Measurements from ENCODE around the gene C22orf23. TPM values are rescaled to one million over a fixed set of nuclear protein-coding genes. Genes with fewer than 3 reads are reported as not detected.

C22orf23 gene
- total and polyA plus RNA-seq, 2 of the 4 experiments (the other 2 are of a cell fraction) = 0.39 to 0.54 TPM

DNA sequence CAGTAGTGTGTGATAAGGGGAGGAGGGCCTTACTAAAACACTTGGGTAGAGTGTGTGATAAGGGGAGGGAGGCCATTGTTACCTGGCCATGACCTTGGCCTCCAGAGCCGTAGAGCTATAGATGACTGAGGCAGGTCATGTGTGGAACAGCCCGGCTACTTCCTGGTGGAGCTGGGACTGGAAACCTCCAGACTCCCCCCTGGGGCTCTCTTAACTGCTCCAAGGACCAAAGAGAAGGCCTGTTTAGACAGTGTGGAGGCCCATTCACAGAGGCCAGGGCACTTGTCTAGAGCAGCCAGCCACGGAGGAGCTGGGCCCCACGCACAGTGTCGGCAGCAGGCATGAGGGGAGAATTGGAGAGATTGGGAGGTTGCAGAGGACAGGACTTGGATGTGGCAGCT, 59.8 kb downstream of the C22orf23 start:
- peaks cover 15% of the 10 kb centered on the region for H3K36me3 ChIP-seq (ENCODE audit: control insufficient read depth, insufficient read depth, low read length)
- no peak overlapping the region for H4K5ac ChIP-seq (ENCODE audit: low read depth, low read length)
- TF ChIP-seq RAD21 (IDR thresholded peaks at IDR 0.05; ENCODE audit: low read length) (no peak), BHLHE40 (IDR thresholded peaks at IDR 0.05; ENCODE audit: low read depth, low read length) (no peak), SMC3 (IDR thresholded peaks at IDR 0.05; ENCODE audit: low read depth, low read length) (no peak), MAFK (IDR thresholded peaks at IDR 0.05; ENCODE audit: low read depth, low read length) (no peak), CEBPB (IDR thresholded peaks at IDR 0.05; ENCODE audit: low read depth, low read length) (no peak), CHD1 (IDR thresholded peaks at IDR 0.05; ENCODE audit: low read depth, low read length) (no peak), FOS (IDR thresholded peaks at IDR 0.05; ENCODE audit: low read depth, low read length) (no peak), POLR2A (IDR thresholded peaks at IDR 0.05; ENCODE audit: low read depth, low read length) (no peak), RFX5 (IDR thresholded peaks at IDR 0.05; ENCODE audit: low read depth, low read length) (no peak), NFE2L2 (IDR thresholded peaks at IDR 0.05; ENCODE audit: low read depth, low read length) (no peak), MXI1 (IDR thresholded peaks at IDR 0.05; ENCODE audit: borderline replicate concordance, low read depth, low read length) (no peak)
- TF ChIP-seq, protein P1, sequence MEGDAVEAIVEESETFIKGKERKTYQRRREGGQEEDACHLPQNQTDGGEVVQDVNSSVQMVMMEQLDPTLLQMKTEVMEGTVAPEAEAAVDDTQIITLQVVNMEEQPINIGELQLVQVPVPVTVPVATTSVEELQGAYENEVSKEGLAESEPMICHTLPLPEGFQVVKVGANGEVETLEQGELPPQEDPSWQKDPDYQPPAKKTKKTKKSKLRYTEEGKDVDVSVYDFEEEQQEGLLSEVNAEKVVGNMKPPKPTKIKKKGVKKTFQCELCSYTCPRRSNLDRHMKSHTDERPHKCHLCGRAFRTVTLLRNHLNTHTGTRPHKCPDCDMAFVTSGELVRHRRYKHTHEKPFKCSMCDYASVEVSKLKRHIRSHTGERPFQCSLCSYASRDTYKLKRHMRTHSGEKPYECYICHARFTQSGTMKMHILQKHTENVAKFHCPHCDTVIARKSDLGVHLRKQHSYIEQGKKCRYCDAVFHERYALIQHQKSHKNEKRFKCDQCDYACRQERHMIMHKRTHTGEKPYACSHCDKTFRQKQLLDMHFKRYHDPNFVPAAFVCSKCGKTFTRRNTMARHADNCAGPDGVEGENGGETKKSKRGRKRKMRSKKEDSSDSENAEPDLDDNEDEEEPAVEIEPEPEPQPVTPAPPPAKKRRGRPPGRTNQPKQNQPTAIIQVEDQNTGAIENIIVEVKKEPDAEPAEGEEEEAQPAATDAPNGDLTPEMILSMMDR (conservative IDR thresholded peaks at IDR 0.05; ENCODE audit: low read depth, low read length) = no peak
- TF ChIP-seq, protein P2, sequence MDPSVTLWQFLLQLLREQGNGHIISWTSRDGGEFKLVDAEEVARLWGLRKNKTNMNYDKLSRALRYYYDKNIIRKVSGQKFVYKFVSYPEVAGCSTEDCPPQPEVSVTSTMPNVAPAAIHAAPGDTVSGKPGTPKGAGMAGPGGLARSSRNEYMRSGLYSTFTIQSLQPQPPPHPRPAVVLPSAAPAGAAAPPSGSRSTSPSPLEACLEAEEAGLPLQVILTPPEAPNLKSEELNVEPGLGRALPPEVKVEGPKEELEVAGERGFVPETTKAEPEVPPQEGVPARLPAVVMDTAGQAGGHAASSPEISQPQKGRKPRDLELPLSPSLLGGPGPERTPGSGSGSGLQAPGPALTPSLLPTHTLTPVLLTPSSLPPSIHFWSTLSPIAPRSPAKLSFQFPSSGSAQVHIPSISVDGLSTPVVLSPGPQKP (IDR thresholded peaks at IDR 0.05; ENCODE audit: borderline replicate concordance, low read depth, low read length) = no peak
- TF ChIP-seq, protein P3, sequence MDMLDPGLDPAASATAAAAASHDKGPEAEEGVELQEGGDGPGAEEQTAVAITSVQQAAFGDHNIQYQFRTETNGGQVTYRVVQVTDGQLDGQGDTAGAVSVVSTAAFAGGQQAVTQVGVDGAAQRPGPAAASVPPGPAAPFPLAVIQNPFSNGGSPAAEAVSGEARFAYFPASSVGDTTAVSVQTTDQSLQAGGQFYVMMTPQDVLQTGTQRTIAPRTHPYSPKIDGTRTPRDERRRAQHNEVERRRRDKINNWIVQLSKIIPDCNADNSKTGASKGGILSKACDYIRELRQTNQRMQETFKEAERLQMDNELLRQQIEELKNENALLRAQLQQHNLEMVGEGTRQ (IDR thresholded peaks at IDR 0.05; ENCODE audit: low read depth, low read length) = no peak
- H3K9ac ChIP-seq (ENCODE audit: low read depth, low read length) = no peak overlapping the region
- H2BK120ac ChIP-seq (ENCODE audit: low read depth, low read length) = no peak overlapping the region
- no peak overlapping the region for H2BK20ac ChIP-seq (ENCODE audit: low read depth, low read length)
- 91% methylated on average over 5 of the region's 5 CpGs; no CpG with 5 or more reads in 1 of the 2 experiments for WGBS, 2 experiments (ENCODE audit: extremely low coverage in 2 of 2, insufficient read length in 1 of 2)
- H4K8ac ChIP-seq (ENCODE audit: low read depth in 2 of 2, low read length in 2 of 2) = no peak overlapping the region
- H4K91ac ChIP-seq (ENCODE audit: insufficient read depth, low read depth, low read length) = no peak overlapping the region
- H2AFZ ChIP-seq (replicated peaks; ENCODE audit: low read length, poor library complexity) = no peak overlapping the region
- H2BK15ac ChIP-seq (ENCODE audit: low read depth, low read length) = no peak overlapping the region
- dilution Hi-C loops (cut with HindIII; ENCODE audit: low sequenced_read_pairs, unreplicated experiment) = no loop called here
- in situ Hi-C loops (cut with MboI; ENCODE audit: low sequenced_read_pairs) = no loop called here
- H3K27ac ChIP-seq (ENCODE audit: insufficient read depth, low read length) = no peak overlapping the region
- no peak overlapping the region for H3K18ac ChIP-seq (ENCODE audit: low read depth, low read length)
- peaks cover 19% of the 10 kb centered on the region for H3K4me1 ChIP-seq (ENCODE audit: control insufficient read depth, insufficient read depth, low read length)
- POLR2A ChIA-PET (ENCODE audit: unreplicated experiment) = no interaction called here
- H3K79me1 ChIP-seq (ENCODE audit: low read depth in 1 of 2, low read length in 2 of 2) = peaks cover 0 to 22% of the 10 kb centered on the region in 2 experiments; a peak in 1 of 4 replicates
- no peak overlapping the region for H2BK5ac ChIP-seq (ENCODE audit: low read depth, low read length, poor library complexity, severe bottlenecking)
- intact Hi-C loops (cut with micrococcal nuclease) = no loop called here
- H3K4me2 ChIP-seq (ENCODE audit: low read depth, low read length) = no peak overlapping the region
- H3K56ac ChIP-seq (ENCODE audit: extremely low read depth, insufficient read depth, low read length) = no peak overlapping the region
- no TSS peak for BruUV-seq (replicated peaks)
- H3K9me3 ChIP-seq (ENCODE audit: control insufficient read depth, insufficient read depth, low read length) = no peaks in the 10 kb centered on the region
- ATAC-seq (ENCODE audit: low read depth) = no peak
- H3K4me3 ChIP-seq (ENCODE audit: insufficient read depth, low read depth, low read length) = no peak overlapping the region
- H3K27me3 ChIP-seq (ENCODE audit: control insufficient read depth, insufficient read depth, low read length) = no peaks in the 10 kb centered on the region
- no peaks in the 10 kb centered on the region for H3K9me1 ChIP-seq (ENCODE audit: insufficient read depth, low read length)
- no peak overlapping the region for H3K14ac ChIP-seq (replicated peaks; ENCODE audit: low read depth, low read length)
- no peak overlapping the region for H2AK9ac ChIP-seq (replicated peaks; ENCODE audit: low read depth, low read length, poor library complexity)
- CTCF ChIA-PET = interaction anchor here (0.6 kb wide), 1 partner anchor 15 kb away, joined by 3 read pairs; no protein-coding TSS in a partner anchor
- H3K23ac ChIP-seq (ENCODE audit: low read depth, low read length) = no peak overlapping the region
- no peak for DNase-seq
- no peak overlapping the region for H2AK5ac ChIP-seq (ENCODE audit: low read depth, low read length)
- H3K4ac ChIP-seq (ENCODE audit: low read depth, low read length) = no peak overlapping the region
- H4K20me1 ChIP-seq (ENCODE audit: insufficient read depth, low read length) = 0 out of 2 replicates have a peak, but pooled peaks cover 3% of the 10 kb centered on the region
